Fibroblast of gingiva (primary cell): ENCODE results near the gene BCDIN3D.

ENCODE experiments used
- DNase-seq: peaks from one replicate; pipeline ENCODE4 v3.0.0-alpha.2; 2011; ENCODE audit warnings: low read depth

The BCDIN3D gene

GRCh38 chr12:49819786-49820185 is 23.1 kb downstream of the BCDIN3D start:
- no peak for DNase-seq

- no peak for DNase-seq
Observed at GRCh38 chr12:49818241-49818895, 24.5 kb downstream of the BCDIN3D start.

- DNase-seq, result no peak
Observed at GRCh38 chr12:49813131-49813530, 29.8 kb downstream of the BCDIN3D start.

GRCh38 chr12:49811961-49812401 is 30.9 kb downstream of the BCDIN3D start:
- DNase-seq, result no peak

- no peak for DNase-seq
Observed at GRCh38 chr12:49811136-49811535, 31.8 kb downstream of the BCDIN3D start.

GRCh38 chr12:49809906-49810389 is 33.0 kb downstream of the BCDIN3D start:
- DNase-seq, result no peak

- no peak for DNase-seq
Observed at GRCh38 chr12:49809381-49809905, 33.5 kb downstream of the BCDIN3D start.

- no peak for DNase-seq
Observed at GRCh38 chr12:49808686-49809380, 34.1 kb downstream of the BCDIN3D start.

- DNase-seq, result no peak
Observed at GRCh38 chr12:49807991-49808580, 34.8 kb downstream of the BCDIN3D start.

GRCh38 chr12:49806877-49807276 is 36.0 kb downstream of the BCDIN3D start:
- DNase-seq, result no peak

- no peak for DNase-seq
Observed at GRCh38 chr12:49806321-49806813, 36.5 kb downstream of the BCDIN3D start.

- DNase-seq, result no peak
Observed at GRCh38 chr12:49805409-49805808, 37.5 kb downstream of the BCDIN3D start.

- no peak for DNase-seq
Observed at GRCh38 chr12:49804821-49805220, 38.1 kb downstream of the BCDIN3D start.

GRCh38 chr12:49803693-49804450 is 39.0 kb downstream of the BCDIN3D start:
- DNase-seq, result no peak

- DNase-seq, result no peak
Observed at GRCh38 chr12:49801141-49802063, 41.5 kb downstream of the BCDIN3D start.

GRCh38 chr12:49800421-49801140 is 42.3 kb downstream of the BCDIN3D start:
- DNase-seq, result no peak

GRCh38 chr12:49798934-49799333 is 44.0 kb downstream of the BCDIN3D start:
- no peak for DNase-seq

GRCh38 chr12:49798248-49798647 is 44.7 kb downstream of the BCDIN3D start:
- no peak for DNase-seq

GRCh38 chr12:49797449-49797776 is 45.5 kb downstream of the BCDIN3D start:
- no peak for DNase-seq
